ENCODE data around the gene CRTAC1. TPM values are rescaled to one million over a fixed set of nuclear protein-coding genes. Genes with fewer than 3 reads are reported as not detected.

CRTAC1 gene
- total and polyA plus RNA-seq, 8 donors = 0.24 to 1.3 (median 0.81) TPM

DNA sequence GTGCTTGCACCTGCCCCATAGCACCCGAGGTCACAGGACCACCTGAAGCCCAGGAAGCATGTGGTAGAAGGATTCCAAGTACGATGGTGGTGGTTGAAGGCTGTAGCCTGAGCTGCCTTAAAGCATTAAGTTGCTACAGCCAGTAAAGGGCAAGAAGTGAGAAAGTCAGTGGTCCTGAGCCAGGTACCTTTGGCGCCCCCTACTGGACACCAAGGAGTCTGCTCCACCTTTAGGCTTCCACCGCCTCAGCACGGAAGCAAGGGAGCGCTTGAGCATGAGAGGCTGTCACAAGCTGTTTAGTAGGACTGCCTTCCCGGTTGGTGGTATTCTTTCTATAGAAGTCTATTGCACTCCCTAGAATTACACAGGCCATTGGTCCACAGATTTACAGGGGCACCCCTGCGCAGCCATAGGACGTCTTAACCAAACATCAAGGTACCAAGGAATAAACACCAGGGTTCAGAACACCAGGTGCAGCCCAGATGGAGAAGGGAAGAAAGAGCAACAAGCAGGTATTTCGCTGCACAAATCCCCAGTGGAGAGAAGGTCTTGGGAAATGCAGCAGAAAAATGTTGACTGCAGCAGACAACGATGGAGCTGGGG lies 2.2 kb downstream of the CRTAC1 start:
- Histone ChIP-seq H3K4me3 (no peak overlapping the region), H3K27ac (no peak overlapping the region), H3K4me1 (peaks cover 0 to 9% (median 9%) of the 10 kb centered on the region in 3 donors), H3K36me3 (no peaks in the 10 kb centered on the region), H3K27me3 (peaks cover 0 to 25% (median 5%) of the 10 kb centered on the region in 4 donors), H3K9me3 (no peaks in the 10 kb centered on the region)
- intact Hi-C loops (cut with DNase I) = no loop called here
- TF ChIP-seq, protein P1, sequence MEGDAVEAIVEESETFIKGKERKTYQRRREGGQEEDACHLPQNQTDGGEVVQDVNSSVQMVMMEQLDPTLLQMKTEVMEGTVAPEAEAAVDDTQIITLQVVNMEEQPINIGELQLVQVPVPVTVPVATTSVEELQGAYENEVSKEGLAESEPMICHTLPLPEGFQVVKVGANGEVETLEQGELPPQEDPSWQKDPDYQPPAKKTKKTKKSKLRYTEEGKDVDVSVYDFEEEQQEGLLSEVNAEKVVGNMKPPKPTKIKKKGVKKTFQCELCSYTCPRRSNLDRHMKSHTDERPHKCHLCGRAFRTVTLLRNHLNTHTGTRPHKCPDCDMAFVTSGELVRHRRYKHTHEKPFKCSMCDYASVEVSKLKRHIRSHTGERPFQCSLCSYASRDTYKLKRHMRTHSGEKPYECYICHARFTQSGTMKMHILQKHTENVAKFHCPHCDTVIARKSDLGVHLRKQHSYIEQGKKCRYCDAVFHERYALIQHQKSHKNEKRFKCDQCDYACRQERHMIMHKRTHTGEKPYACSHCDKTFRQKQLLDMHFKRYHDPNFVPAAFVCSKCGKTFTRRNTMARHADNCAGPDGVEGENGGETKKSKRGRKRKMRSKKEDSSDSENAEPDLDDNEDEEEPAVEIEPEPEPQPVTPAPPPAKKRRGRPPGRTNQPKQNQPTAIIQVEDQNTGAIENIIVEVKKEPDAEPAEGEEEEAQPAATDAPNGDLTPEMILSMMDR (IDR thresholded peaks at IDR 0.05) = peak; percentile 79 to 87 (median 87)
- FAIRE-seq = no peak
- 16 to 18% methylated on average over 11 of the region's 11 CpGs for WGBS, 2 donors
- peak; percentile 57 to 83 (median 78) for ATAC-seq
- DNase-seq = peak; percentile 43 to 77 (median 74)

GRCh38 chr10:98023024-98023423 lies 7.4 kb downstream of the CRTAC1 start:
- DNase-seq (no peak), FAIRE-seq (no peak), ATAC-seq (no peak)
- Histone ChIP-seq H3K36me3 (no peaks in the 10 kb centered on the region), H3K27me3 (peaks cover 0 to 12% (median 0%) of the 10 kb centered on the region in 4 donors), H3K27ac (no peak overlapping the region), H3K4me1 (no peaks in the 10 kb centered on the region), H3K4me3 (no peak overlapping the region), H3K9me3 (no peaks in the 10 kb centered on the region)
- TF ChIP-seq, protein P1 (IDR thresholded peaks at IDR 0.05) = no peak
- 77 to 88% methylated on average over 4 of the region's 4 CpGs for WGBS, 2 donors
- intact Hi-C loops (cut with DNase I) = no loop called here

DNA sequence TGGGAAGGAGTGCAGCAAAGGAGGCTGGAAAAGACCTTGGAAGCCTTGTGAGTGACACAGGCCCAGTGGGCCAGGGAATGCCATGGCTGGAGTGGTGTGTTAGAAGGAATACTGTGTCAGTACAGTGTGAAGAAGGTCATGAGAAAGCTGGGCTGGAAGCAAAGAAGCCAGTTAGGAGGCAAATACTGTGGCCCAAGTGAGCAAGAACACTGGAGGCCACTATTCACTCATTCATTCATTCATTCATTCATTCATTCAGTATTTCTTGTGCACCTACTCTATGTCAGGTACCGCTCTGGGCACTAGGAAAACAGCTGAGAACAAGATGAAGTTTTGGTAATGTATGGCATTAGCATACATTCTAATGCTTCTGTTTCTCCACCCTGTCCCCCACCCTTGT lies 9.6 kb downstream of the CRTAC1 start:
- Histone ChIP-seq H3K4me3 (no peak overlapping the region), H3K9me3 (no peaks in the 10 kb centered on the region), H3K27ac (no peak overlapping the region), H3K4me1 (no peaks in the 10 kb centered on the region), H3K27me3 (peaks cover 0 to 6% (median 0%) of the 10 kb centered on the region in 4 donors), H3K36me3 (no peaks in the 10 kb centered on the region)
- DNase-seq (no peak), FAIRE-seq (no peak), ATAC-seq (no peak)
- TF ChIP-seq, protein P1 (IDR thresholded peaks at IDR 0.05) = no peak
- 92 to 100% methylated on average over 1 of the region's 1 CpG for WGBS, 2 donors
- intact Hi-C loops (cut with DNase I) = no loop called here

DNA sequence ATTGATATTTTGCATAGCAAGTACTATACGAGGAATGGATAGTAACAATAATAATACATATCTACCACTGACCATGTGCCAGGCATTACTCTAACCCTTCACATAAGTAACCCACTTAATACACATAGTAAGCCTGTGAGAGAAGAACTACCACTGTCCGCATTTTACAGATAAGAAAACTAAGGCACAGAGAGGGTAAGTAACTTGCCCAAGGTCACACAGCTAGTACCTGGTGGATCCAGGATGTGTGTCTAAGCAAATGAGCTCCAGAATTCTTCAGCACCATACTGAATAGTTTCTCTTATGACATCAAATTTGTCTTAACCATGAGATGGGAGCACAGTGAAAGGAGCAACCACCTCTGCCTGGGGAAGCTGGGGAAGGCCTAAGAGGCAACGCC lies 10.2 kb downstream of the CRTAC1 start:
- DNase-seq = no peak
- TF ChIP-seq, protein P1 (IDR thresholded peaks at IDR 0.05) = no peak
- intact Hi-C loops (cut with DNase I) = no loop called here
- Histone ChIP-seq H3K36me3 (no peaks in the 10 kb centered on the region), H3K27me3 (peaks cover 0 to 5% (median 0%) of the 10 kb centered on the region in 4 donors), H3K9me3 (no peaks in the 10 kb centered on the region), H3K4me1 (no peaks in the 10 kb centered on the region), H3K27ac (no peak overlapping the region), H3K4me3 (no peak overlapping the region)
- WGBS, 2 donors = 75 to 83% methylated on average over 3 of the region's 3 CpGs
- no peak for ATAC-seq
- FAIRE-seq = no peak

- H3K4me1 ChIP-seq = no peaks in the 10 kb centered on the region
- ATAC-seq (no peak), FAIRE-seq (no peak), DNase-seq (no peak)
- no peak overlapping the region for H3K4me3 ChIP-seq
- no peaks in the 10 kb centered on the region for H3K9me3 ChIP-seq
- TF ChIP-seq, protein P1 (IDR thresholded peaks at IDR 0.05) = no peak
- H3K27me3 ChIP-seq = peaks cover 0 to under 1% (median 0%) of the 10 kb centered on the region in 4 donors
- intact Hi-C loops (cut with DNase I) = no loop called here
- WGBS, 2 donors = 51% methylated on average over 4 of the region's 4 CpGs
- H3K27ac ChIP-seq = no peak overlapping the region
- H3K36me3 ChIP-seq = no peaks in the 10 kb centered on the region
Observed at GRCh38 chr10:98019784-98020183, 10.6 kb downstream of the CRTAC1 start.
